SKM-1 treated with dmso at 0.1 percent for 144 hours (cell line): Measurements from ENCODE around the gene VPS51.

Source experiments
- DNase-seq: peaks from one replicate; lab custom pipeline; 2025; ENCODE audit not compliant: unreplicated experiment; lab: John Stamatoyannopoulos, UW

VPS51 gene

GRCh38 chr11:65160643-65161042, 64.6 kb downstream of the VPS51 start:
- no peak for DNase-seq
